HepG2 (cell line): ENCODE data around the gene CAPZA2. TPM values are rescaled to one million over a fixed set of nuclear protein-coding genes. Genes with fewer than 3 reads are reported as not detected.

Experiments used
- ATAC-seq: fragments of 200-7000 bp; cut with Tn5 transposase; 3 replicates; pipeline ENCODE4 v1.9.1; 2020; ENCODE audit warnings: mild to moderate bottlenecking, moderate library complexity
- BruUV-seq: library from RNA; stranded (reverse); fragments of 400-500 nt; replicated peaks from 2 replicates; lab custom pipeline; 2021; lab: Mats Ljungman, UMichigan
- CTCF ChIA-PET: fragments of 300-600 bp; formaldehyde crosslinking; extraction: SDS; loops from one replicate; lab custom pipeline; 2021; ENCODE audit warnings: low total read pairs, inconsistent platforms, low intra/inter-chr PET ratio; lab: Yijun Ruan, JAX
- POLR2A ChIA-PET: fragments of 350-600 bp; sonication (Branson Sonifier 250); formaldehyde crosslinking; loops from one replicate; lab custom pipeline; 2020; ENCODE audit warnings: antibody characterized with exemption, inconsistent platforms; lab: Yijun Ruan, JAX
- DNase-seq: peaks from one replicate; pipeline ENCODE4 v3.0.0-alpha.2; 2015; ENCODE audit warnings: low spot score
- FAIRE-seq: peaks from 3 replicates; lab custom pipeline; 2011; peaks lifted over from hg19 to GRCh38; lab: Jason Lieb, UNC
- H2AFZ ChIP-seq: one replicate; pipeline ENCODE4 v1.6.1; 2011; ENCODE audit warnings: low read length, inconsistent platforms
- H3K27ac ChIP-seq: fragments of 300-600 bp; 3 replicates; pipeline ENCODE4 v1.8.0; 2011; ENCODE audit warnings: mixed run types, mild to moderate bottlenecking, mixed read lengths, low read length, inconsistent platforms; ENCODE audit not compliant: insufficient read depth; ENCODE audit errors: extremely low read length
- H3K27me3 ChIP-seq, 2 experiments: fragments of 200-600 bp in 1 of 2; 2 replicates in 1 of 2; 3 replicates in 1 of 2; pipeline versions ENCODE4 v1.6.0 to v1.8.0; 2011; ENCODE audit warnings: low read length in 2 of 2, mild to moderate bottlenecking in 2 of 2, moderate library complexity in 2 of 2, inconsistent platforms in 1 of 2; ENCODE audit not compliant: insufficient read depth in 2 of 2, control insufficient read depth in 1 of 2
- H3K36me3 ChIP-seq, 2 experiments: fragments of 200-600 bp in 1 of 2; replicated peaks in 1 of 2; 2 replicates in 1 of 2; 3 replicates in 1 of 2; pipeline versions ENCODE4 v1.5.1 to v1.8.0; 2011; ENCODE audit warnings: low read length in 2 of 2, inconsistent platforms in 1 of 2; ENCODE audit not compliant: insufficient read depth in 2 of 2, control insufficient read depth in 1 of 2
- H3K4me1 ChIP-seq: 2 replicates; pipeline ENCODE4 v1.5.1; 2012; ENCODE audit warnings: low read length, inconsistent platforms; ENCODE audit not compliant: insufficient read depth
- H3K4me2 ChIP-seq: 2 replicates; pipeline ENCODE4 v1.6.0; 2011; ENCODE audit warnings: low read depth, low read length, inconsistent platforms
- H3K4me3 ChIP-seq, 3 experiments: fragments of 200-600 bp in 1 of 3; sonication (generic), shearing (Covaris generic) in 1 of 3; replicated peaks in 1 of 3; 2 replicates each; pipeline ENCODE4 v1.5.1; 2011 to 2016; ENCODE audit warnings: low read length in 3 of 3, inconsistent platforms in 2 of 3, low read depth in 2 of 3, mild to moderate bottlenecking in 2 of 3, control low read depth in 1 of 3, mixed read lengths in 1 of 3; ENCODE audit not compliant: insufficient read depth in 1 of 3
- H3K79me2 ChIP-seq: one replicate; pipeline ENCODE4 v1.6.1; 2011; ENCODE audit warnings: low read length, inconsistent platforms; ENCODE audit not compliant: insufficient read depth
- H3K9ac ChIP-seq: 2 replicates; pipeline ENCODE4 v1.6.0; 2011; ENCODE audit warnings: mild to moderate bottlenecking, low read depth, low read length, inconsistent platforms; ENCODE audit not compliant: insufficient read depth
- H3K9me3 ChIP-seq: 2 replicates; pipeline ENCODE4 v1.5.1; 2012; ENCODE audit warnings: mild to moderate bottlenecking, low read length
- H4K20me1 ChIP-seq: 2 replicates; pipeline ENCODE4 v1.6.0; 2011; ENCODE audit warnings: inconsistent platforms, mild to moderate bottlenecking, low read length, moderate library complexity; ENCODE audit not compliant: insufficient read depth
- BCLAF1 ChIP-seq: fragments of 450-650 bp; IDR thresholded peaks from 2 replicates; pipeline ENCODE4 v1.6.1; 2017; ENCODE audit warnings: mild to moderate bottlenecking
- HNF4A ChIP-seq: sonication (generic); formaldehyde crosslinking; IDR thresholded peaks from 2 replicates; pipeline ENCODE4 v1.4.0; 2020; ENCODE audit warnings: missing genetic modification reagents
- IRF2 ChIP-seq: IDR thresholded peaks from 2 replicates; pipeline ENCODE4 v1.6.1; 2018; ENCODE audit warnings: missing genetic modification reagents, missing compliant biosample characterization
- POGK ChIP-seq: sonication (generic); formaldehyde crosslinking; conservative IDR thresholded peaks from 2 replicates; pipeline ENCODE4 v1.8.0; 2022; ENCODE audit warnings: mild to moderate bottlenecking, moderate library complexity, missing genetic modification reagents
- ZFP36L2 ChIP-seq: sonication (generic); formaldehyde crosslinking; IDR thresholded peaks from 2 replicates; pipeline ENCODE4 v1.4.0; 2020; ENCODE audit warnings: missing genetic modification reagents
- ZNF225 ChIP-seq: sonication (generic); formaldehyde crosslinking; IDR thresholded peaks from 2 replicates; pipeline ENCODE4 v1.4.0; 2020; ENCODE audit warnings: mild to moderate bottlenecking, missing genetic modification reagents
- ZSCAN30 ChIP-seq: sonication (generic); formaldehyde crosslinking; IDR thresholded peaks from 2 replicates; pipeline ENCODE4 v1.5.0; 2020; ENCODE audit warnings: mild to moderate bottlenecking, missing genetic modification reagents
- WGBS: methylation state at CpG from one replicate; pipeline ENCODE4 v1.1.6; 2017; ENCODE audit warnings: low lambda C conversion rate; 5-methylcytosine and 5-hydroxymethylcytosine counted together
- in situ Hi-C: cut with HindIII; loops from 2 replicates; pipeline ENCODE4 v1.10.0; 2017; ENCODE audit warnings: low pct_unique_long_range_greater_than_20kb; ENCODE audit not compliant: extremely low pct_ligation_motif_present
- intact Hi-C: fragments of 100-400 bp; cut with micrococcal nuclease; formaldehyde crosslinking; loops from one replicate; pipeline ENCODE4 v1.10.0; 2022; ENCODE audit not compliant: unreplicated experiment
- polyA plus RNA-seq, 8 experiments: library from polyadenylated mRNA; depleted of rRNA in 3 of 8; stranded (reverse) in 7 of 8; unstranded in 1 of 8; fragments of >200 nt; fragmentation: Illumina TruSeq in 4 of 8; extraction: Trizol in 4 of 8; gene quantifications; 2 replicates each; pipeline versions ENCODE4 v1.2.1 to v1.2.3, GENCODE V29; 2011 to 2016; ENCODE audit warnings: low read depth in 4 of 8, missing spikeins in 1 of 8, mixed read lengths in 1 of 8; ENCODE audit not compliant: insufficient read depth in 1 of 8
- total RNA-seq, 5 experiments: library from RNA; depleted of rRNA; stranded (reverse); fragments of >200 nt; fragmentation: Illumina TruSeq; extraction: Trizol; gene quantifications; 2 replicates each; pipeline ENCODE4 v1.2.3, GENCODE V29; 2016; ENCODE audit warnings: low read depth in 1 of 5

The CAPZA2 gene
- total and polyA plus RNA-seq, 2 of the 13 experiments (the other 11 are each of a cell fraction or from before 2014, with no cell fraction given) = 38.4 to 199 TPM

- TF ChIP-seq POGK (no peak), ZSCAN30 (CRISPR knock-in tag) (no peak)
- TF ChIP-seq, all 625 proteins: peak for 3
Measured at GRCh38 chr7:116899308-116899707, 36.9 kb downstream of the CAPZA2 start (continued).

GRCh38 chr7:116901143-116901542 is 38.8 kb downstream of the CAPZA2 start:
- no peak for TF ChIP-seq ZFP36L2 (CRISPR knock-in tag)
- no peak for TF ChIP-seq ZNF225 (CRISPR knock-in tag)
- no peak for TF ChIP-seq IRF2 (CRISPR knock-in tag)
- intact Hi-C loops (no loop called here), in situ Hi-C loops (no loop called here)
- Histone ChIP-seq H3K27me3 (no peaks in the 10 kb centered on the region; a peak in 1 of 5 replicates), H3K4me3 (no peak overlapping the region), H2AFZ (no peak overlapping the region), H3K9me3 (no peaks in the 10 kb centered on the region), H3K79me2 (peaks cover 3% of the 10 kb centered on the region), H3K36me3 (peaks cover 4 to 52% of the 10 kb centered on the region in 2 experiments), H3K4me1 (no peaks in the 10 kb centered on the region), H3K9ac (no peak overlapping the region), H3K27ac (no peak overlapping the region), H3K4me2 (no peak overlapping the region), H4K20me1 (no peaks in the 10 kb centered on the region)
- ATAC-seq = no peak
- CTCF ChIA-PET = no interaction called here
- DNase-seq = no peak
- POLR2A ChIA-PET = no interaction called here
- 98% methylated on average over 2 of the region's 2 CpGs for WGBS
- FAIRE-seq = no peak
- BruUV-seq = no TSS peak

- no peak for FAIRE-seq
- no peak for DNase-seq
- intact Hi-C loops = no loop called here
- Histone ChIP-seq H3K36me3 (peaks cover 6 to 65% of the 10 kb centered on the region in 2 experiments), H3K79me2 (peaks cover 3% of the 10 kb centered on the region), H3K4me2 (no peak overlapping the region), H3K4me3 (no peak overlapping the region), H3K9me3 (no peaks in the 10 kb centered on the region), H3K27me3 (no peaks in the 10 kb centered on the region; a peak in 1 of 5 replicates), H3K27ac (no peak overlapping the region), H2AFZ (no peak overlapping the region), H4K20me1 (no peaks in the 10 kb centered on the region), H3K9ac (no peak overlapping the region), H3K4me1 (no peaks in the 10 kb centered on the region)
- in situ Hi-C loops = no loop called here
- ChIA-PET CTCF (no interaction called here), POLR2A (no interaction called here)
- TF ChIP-seq BCLAF1 = no peak
- no peak for TF ChIP-seq HNF4A
- ATAC-seq = no peak
- WGBS = 100% methylated on average over 3 of the region's 3 CpGs
- BruUV-seq = no TSS peak
Measured at GRCh38 chr7:116902867-116903266, 40.5 kb downstream of the CAPZA2 start.
